Vagina (tissue), 2 donors: ENCODE data around the gene TIMM10. TPM values are rescaled to one million over a fixed set of nuclear protein-coding genes. Genes with fewer than 3 reads are reported as not detected.
A peak's percentile ranks its signal among the peaks of the same experiment; 100 is the strongest.

ENCODE experiments used
- DNase-seq, 2 donors: peaks; one replicate each; pipeline ENCODE4 v3.0.0-alpha.2; 2017; ENCODE audit errors: extremely low spot score in 2 of 2
- H3K27ac ChIP-seq: fragments of 200-600 bp; sonication (generic); one replicate; pipeline ENCODE4 v1.5.1; 2019
- H3K27me3 ChIP-seq: fragments of 200-600 bp; sonication (generic); one replicate; pipeline ENCODE4 v1.5.1; 2019
- H3K36me3 ChIP-seq, 2 donors: fragments of 200-600 bp; sonication (generic); one replicate each; pipeline ENCODE4 v1.5.1; 2017 to 2019
- H3K4me1 ChIP-seq: fragments of 200-600 bp; sonication (generic); one replicate; pipeline ENCODE4 v1.5.1; 2019
- H3K4me3 ChIP-seq, 2 donors: fragments of 200-600 bp; sonication (generic); 1 replicate in 1 of 2; 2 replicates in 1 of 2; pipeline ENCODE4 v1.5.1; 2016 to 2019
- H3K9me3 ChIP-seq: fragments of 200-600 bp; sonication (generic); one replicate; pipeline ENCODE4 v1.5.1; 2019
- POLR2A ChIP-seq, 2 donors: fragments of 450-650 bp; IDR thresholded peaks; one replicate each; pipeline ENCODE4 v1.6.1; 2017; ENCODE audit warnings: antibody characterized with exemption in 2 of 2, mild to moderate bottlenecking in 2 of 2, moderate library complexity in 2 of 2
- POLR2AphosphoS5 ChIP-seq, 2 donors: sonication (generic); formaldehyde crosslinking; IDR thresholded peaks; one replicate each; pipeline ENCODE4 v1.9.0; 2017; ENCODE audit warnings: antibody characterized with exemption in 2 of 2, mild to moderate bottlenecking in 2 of 2, low read depth in 1 of 2; ENCODE audit not compliant: insufficient read depth in 1 of 2
- intact Hi-C: fragments of 100-400 bp; cut with DNase I; formaldehyde crosslinking; loops from one replicate; pipeline ENCODE4 v1.15.1; 2023
- total RNA-seq: library from RNA; depleted of rRNA; stranded (reverse); fragments of >200 nt; gene quantifications from one replicate; pipeline ENCODE4 v1.2.3, GENCODE V29; 2016
- TF ChIP-seq, protein P1 (sequence below), 3 experiments: fragments of 450-650 bp in 2 of 3; fragments of 200-600 bp in 1 of 3; sonication (generic) in 1 of 3; IDR thresholded peaks; one replicate each; pipeline ENCODE4 v1.5.1; 2017 to 2019; ENCODE audit warnings: antibody characterized with exemption in 3 of 3, mild to moderate bottlenecking in 2 of 3, moderate library complexity in 2 of 3

Gene TIMM10
- total RNA-seq, 1 donor from 2014 or later: 45.2 TPM

DNA sequence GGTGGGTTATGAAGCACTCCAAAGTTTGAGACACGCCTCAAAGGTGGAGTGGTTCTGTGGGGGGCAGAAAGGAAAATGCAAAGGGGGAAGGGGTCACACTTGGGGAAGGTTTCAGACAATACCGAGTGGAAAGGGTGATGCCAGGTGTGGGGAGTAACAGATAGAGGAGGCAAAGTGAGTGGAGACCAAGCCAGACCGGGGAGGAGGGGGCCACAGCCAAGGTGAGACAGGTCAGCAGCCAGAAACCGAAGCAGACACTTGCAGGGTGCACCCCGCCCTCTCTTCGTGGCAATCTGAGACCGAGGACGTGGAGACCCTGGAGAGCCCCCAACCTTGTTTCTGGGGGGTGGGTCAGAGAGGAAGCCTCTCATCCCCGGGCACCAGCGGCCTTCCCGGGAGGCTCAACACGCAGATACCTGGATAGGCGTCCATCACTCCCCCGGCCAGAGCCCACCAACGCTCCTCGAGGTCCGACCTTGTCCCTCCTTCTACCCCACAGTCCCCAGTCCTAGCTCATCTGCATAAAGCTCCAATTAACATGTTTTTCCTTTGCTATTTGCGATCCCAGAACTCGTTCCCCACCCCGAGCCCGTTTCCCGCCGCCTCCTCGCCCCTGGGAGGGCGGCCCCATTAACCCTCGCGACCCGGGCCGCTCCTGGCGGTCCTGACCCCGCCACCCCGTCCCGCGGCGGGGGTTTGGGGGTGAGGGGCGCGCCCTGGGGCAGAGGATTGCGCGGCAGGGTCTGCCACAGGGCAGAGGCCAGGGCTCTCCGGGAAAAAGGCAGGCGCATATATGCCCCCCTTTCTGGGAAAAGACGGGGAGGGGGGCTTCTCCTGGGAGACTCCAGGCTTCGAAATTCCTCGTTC is 48.4 kb downstream of the TIMM10 start:
- Histone ChIP-seq H3K4me1 (peaks cover 17% of the 10 kb centered on the region), H3K27me3 (no peaks in the 10 kb centered on the region), H3K4me3 (peak overlapping the region; percentile 20 to 31), H3K36me3 (peaks cover 0 to 18% of the 10 kb centered on the region in 2 donors), H3K9me3 (no peaks in the 10 kb centered on the region), H3K27ac (no peak overlapping the region)
- intact Hi-C loops: no loop called here
- no peak for DNase-seq
- TF ChIP-seq, protein P1, sequence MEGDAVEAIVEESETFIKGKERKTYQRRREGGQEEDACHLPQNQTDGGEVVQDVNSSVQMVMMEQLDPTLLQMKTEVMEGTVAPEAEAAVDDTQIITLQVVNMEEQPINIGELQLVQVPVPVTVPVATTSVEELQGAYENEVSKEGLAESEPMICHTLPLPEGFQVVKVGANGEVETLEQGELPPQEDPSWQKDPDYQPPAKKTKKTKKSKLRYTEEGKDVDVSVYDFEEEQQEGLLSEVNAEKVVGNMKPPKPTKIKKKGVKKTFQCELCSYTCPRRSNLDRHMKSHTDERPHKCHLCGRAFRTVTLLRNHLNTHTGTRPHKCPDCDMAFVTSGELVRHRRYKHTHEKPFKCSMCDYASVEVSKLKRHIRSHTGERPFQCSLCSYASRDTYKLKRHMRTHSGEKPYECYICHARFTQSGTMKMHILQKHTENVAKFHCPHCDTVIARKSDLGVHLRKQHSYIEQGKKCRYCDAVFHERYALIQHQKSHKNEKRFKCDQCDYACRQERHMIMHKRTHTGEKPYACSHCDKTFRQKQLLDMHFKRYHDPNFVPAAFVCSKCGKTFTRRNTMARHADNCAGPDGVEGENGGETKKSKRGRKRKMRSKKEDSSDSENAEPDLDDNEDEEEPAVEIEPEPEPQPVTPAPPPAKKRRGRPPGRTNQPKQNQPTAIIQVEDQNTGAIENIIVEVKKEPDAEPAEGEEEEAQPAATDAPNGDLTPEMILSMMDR (IDR thresholded peaks at IDR 0.05): no peak
- TF ChIP-seq POLR2A (IDR thresholded peaks at IDR 0.05) (no peak), POLR2AphosphoS5 (IDR thresholded peaks at IDR 0.05; ENCODE audit: insufficient read depth in 1 of 2, low read depth in 1 of 2) (no peak)

DNA sequence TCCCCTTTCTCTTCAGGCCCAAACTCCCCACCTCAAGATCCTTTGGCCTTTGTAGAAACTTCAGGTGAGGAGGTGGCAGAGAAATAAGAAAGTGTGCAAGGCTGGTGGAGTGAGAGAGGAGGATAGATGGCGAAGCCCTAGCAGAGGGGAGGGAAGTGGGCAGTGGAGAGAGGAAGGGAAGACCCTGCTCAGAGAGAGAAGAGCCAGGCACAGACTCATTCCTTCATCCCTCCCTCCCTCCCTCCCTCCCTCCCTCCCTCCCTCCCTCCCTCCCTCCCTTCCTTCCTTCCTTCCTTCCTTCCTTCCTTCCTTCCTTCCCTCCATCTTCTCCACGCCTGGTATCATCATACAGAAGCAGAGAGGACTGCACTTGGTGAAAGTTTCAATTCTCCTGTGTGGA is 49.2 kb downstream of the TIMM10 start:
- TF ChIP-seq POLR2AphosphoS5 (IDR thresholded peaks at IDR 0.05; ENCODE audit: insufficient read depth in 1 of 2, low read depth in 1 of 2): no peak
- TF ChIP-seq, protein P1 (IDR thresholded peaks at IDR 0.05): no peak
- TF ChIP-seq POLR2A (IDR thresholded peaks at IDR 0.05): no peak
- Histone ChIP-seq H3K27me3 (no peaks in the 10 kb centered on the region), H3K27ac (no peak overlapping the region), H3K4me1 (peaks cover 25% of the 10 kb centered on the region), H3K4me3 (no peak overlapping the region), H3K9me3 (no peaks in the 10 kb centered on the region), H3K36me3 (peaks cover 0 to 15% of the 10 kb centered on the region in 2 donors)
- no peak for DNase-seq
- intact Hi-C loops: no loop called here

DNA sequence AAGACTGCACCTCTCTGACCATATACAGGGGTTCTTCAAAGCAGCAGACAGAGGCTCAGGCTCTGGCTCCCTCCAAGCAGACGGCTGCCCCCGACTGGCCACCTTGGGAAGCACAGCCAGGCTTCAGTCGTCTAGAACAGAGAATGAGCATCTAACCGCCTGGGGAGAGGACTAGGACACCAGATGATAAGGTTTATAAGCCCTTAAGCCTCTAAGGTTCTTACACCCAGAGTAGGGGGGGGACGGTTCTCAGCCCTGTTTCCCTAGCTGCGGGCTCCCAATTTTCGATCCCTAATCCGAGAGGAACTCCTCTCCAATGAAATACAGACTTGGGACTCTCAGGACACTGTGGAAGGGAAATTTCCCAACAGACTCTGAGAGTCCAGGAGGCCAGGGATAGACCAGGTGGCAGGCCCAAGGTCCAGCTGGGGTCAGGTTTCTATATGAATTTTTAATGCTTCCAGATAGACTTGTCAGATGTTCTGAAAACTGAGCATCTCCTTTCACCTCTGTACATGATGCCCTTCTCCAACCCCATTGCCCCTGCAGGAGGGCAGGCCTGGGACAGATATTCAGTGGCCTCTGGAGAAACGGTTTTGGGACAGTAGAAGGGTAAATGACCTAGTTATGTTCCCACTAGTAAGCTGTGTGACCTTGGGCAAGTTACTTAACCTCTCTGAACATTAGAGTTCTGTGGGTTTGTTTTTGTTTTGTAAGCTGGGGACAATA is 50.0 kb downstream of the TIMM10 start:
- Histone ChIP-seq H3K4me1 (peaks cover 32% of the 10 kb centered on the region), H3K9me3 (no peaks in the 10 kb centered on the region), H3K36me3 (peaks cover 0 to 11% of the 10 kb centered on the region in 2 donors), H3K4me3 (no peak overlapping the region), H3K27ac (no peak overlapping the region), H3K27me3 (no peaks in the 10 kb centered on the region)
- TF ChIP-seq POLR2A (IDR thresholded peaks at IDR 0.05): no peak
- TF ChIP-seq, protein P1 (IDR thresholded peaks at IDR 0.05): peak in 2 of 3 experiments; percentile 45 to 60
- no peak for TF ChIP-seq POLR2AphosphoS5 (IDR thresholded peaks at IDR 0.05; ENCODE audit: insufficient read depth in 1 of 2, low read depth in 1 of 2)
- no peak for DNase-seq
- intact Hi-C loops: no loop called here

DNA sequence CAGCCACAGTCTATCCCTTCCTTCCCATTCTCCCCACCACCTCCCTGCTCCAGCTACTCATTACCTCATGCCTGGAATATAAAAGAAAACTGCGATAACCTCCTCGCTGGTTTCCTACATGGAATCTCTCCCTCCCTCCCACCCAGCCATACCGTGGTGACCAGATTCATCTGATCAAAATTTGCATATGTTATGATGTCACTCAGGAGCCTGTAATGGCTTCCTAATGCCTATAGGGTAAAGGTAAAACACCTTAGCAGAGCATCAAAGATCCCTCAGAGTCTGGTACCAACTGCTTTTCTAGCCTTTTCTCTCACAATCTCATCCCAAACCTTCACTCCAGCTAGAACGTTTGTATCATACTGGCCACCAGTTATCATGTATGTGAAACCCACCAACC is 50.6 kb downstream of the TIMM10 start:
- Histone ChIP-seq H3K27me3 (no peaks in the 10 kb centered on the region), H3K4me1 (peaks cover 38% of the 10 kb centered on the region), H3K9me3 (no peaks in the 10 kb centered on the region), H3K36me3 (peaks cover 0 to 5% of the 10 kb centered on the region in 2 donors), H3K4me3 (no peak overlapping the region), H3K27ac (no peak overlapping the region)
- no peak for DNase-seq
- TF ChIP-seq, protein P1 (IDR thresholded peaks at IDR 0.05): no peak
- no peak for TF ChIP-seq POLR2AphosphoS5 (IDR thresholded peaks at IDR 0.05; ENCODE audit: insufficient read depth in 1 of 2, low read depth in 1 of 2)
- no peak for TF ChIP-seq POLR2A (IDR thresholded peaks at IDR 0.05)
- intact Hi-C loops: no loop called here
